ENCODE measurements around the gene EID3. TPM values are rescaled to one million over a fixed set of nuclear protein-coding genes. Genes with fewer than 3 reads are reported as not detected.

EID3 gene
- total and polyA plus RNA-seq, 2 experiments from 2014 or later, result 3.3 to 3.4 TPM

DNA sequence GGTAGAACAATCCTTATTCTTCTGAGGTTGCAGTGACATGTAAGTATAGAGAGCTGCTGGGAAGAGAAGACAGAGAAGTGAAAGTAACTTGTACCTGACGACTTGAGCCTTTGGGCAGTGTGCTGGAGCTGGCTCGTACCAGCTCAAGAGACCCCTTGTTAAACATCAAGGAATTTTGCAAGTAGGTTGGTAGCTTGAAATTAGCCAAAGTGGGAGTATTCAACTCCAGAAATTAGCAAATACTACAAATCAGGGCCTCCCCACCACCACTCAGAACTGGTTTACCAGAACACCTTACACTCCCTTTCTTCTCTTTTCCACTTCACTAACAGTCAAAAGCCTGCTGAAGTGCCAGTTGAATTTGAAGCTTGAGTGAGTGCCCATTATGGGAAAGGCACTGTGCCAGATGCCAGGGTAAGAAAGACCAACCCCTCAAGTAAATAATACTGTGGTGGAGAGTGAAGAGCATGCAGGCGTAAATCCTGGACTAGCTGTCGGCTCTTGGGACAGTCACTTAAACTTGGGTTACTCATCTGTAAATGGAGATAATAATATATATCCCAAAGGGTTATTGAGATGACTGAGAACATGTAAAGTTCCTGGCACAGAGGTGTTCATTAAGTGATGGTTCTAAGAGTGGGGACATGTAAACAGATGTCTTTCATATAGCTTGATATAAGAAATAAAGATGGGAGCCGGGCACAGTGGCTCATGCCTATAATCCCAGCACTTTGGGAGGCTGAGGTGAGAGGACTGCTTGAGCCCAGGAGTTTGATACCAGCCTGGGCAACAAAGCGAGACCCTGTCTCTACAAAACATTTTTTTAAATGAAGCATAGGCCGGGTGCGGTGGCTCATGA lies 27.0 kb upstream of the EID3 start (continued):
- TF ChIP-seq EZH2phosphoT487 (IDR thresholded peaks at IDR 0.05; ENCODE audit: unreplicated experiment), result no peak
- TF ChIP-seq EZH2 (IDR thresholded peaks at IDR 0.05; ENCODE audit: low read depth, unreplicated experiment), result no peak
- no peak for TF ChIP-seq POLR2AphosphoS5 (IDR thresholded peaks at IDR 0.05; ENCODE audit: low read depth)
- TF ChIP-seq, protein P1, sequence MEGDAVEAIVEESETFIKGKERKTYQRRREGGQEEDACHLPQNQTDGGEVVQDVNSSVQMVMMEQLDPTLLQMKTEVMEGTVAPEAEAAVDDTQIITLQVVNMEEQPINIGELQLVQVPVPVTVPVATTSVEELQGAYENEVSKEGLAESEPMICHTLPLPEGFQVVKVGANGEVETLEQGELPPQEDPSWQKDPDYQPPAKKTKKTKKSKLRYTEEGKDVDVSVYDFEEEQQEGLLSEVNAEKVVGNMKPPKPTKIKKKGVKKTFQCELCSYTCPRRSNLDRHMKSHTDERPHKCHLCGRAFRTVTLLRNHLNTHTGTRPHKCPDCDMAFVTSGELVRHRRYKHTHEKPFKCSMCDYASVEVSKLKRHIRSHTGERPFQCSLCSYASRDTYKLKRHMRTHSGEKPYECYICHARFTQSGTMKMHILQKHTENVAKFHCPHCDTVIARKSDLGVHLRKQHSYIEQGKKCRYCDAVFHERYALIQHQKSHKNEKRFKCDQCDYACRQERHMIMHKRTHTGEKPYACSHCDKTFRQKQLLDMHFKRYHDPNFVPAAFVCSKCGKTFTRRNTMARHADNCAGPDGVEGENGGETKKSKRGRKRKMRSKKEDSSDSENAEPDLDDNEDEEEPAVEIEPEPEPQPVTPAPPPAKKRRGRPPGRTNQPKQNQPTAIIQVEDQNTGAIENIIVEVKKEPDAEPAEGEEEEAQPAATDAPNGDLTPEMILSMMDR (conservative IDR thresholded peaks at IDR 0.05; ENCODE audit: low read depth in 2 of 2), result no peak
- TF ChIP-seq NANOG (IDR thresholded peaks at IDR 0.05; ENCODE audit: borderline replicate concordance), result no peak
- TF ChIP-seq STAT1 (IDR thresholded peaks at IDR 0.05; ENCODE audit: unreplicated experiment), result no peak
- TF ChIP-seq, protein P2, sequence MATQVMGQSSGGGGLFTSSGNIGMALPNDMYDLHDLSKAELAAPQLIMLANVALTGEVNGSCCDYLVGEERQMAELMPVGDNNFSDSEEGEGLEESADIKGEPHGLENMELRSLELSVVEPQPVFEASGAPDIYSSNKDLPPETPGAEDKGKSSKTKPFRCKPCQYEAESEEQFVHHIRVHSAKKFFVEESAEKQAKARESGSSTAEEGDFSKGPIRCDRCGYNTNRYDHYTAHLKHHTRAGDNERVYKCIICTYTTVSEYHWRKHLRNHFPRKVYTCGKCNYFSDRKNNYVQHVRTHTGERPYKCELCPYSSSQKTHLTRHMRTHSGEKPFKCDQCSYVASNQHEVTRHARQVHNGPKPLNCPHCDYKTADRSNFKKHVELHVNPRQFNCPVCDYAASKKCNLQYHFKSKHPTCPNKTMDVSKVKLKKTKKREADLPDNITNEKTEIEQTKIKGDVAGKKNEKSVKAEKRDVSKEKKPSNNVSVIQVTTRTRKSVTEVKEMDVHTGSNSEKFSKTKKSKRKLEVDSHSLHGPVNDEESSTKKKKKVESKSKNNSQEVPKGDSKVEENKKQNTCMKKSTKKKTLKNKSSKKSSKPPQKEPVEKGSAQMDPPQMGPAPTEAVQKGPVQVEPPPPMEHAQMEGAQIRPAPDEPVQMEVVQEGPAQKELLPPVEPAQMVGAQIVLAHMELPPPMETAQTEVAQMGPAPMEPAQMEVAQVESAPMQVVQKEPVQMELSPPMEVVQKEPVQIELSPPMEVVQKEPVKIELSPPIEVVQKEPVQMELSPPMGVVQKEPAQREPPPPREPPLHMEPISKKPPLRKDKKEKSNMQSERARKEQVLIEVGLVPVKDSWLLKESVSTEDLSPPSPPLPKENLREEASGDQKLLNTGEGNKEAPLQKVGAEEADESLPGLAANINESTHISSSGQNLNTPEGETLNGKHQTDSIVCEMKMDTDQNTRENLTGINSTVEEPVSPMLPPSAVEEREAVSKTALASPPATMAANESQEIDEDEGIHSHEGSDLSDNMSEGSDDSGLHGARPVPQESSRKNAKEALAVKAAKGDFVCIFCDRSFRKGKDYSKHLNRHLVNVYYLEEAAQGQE (IDR thresholded peaks at IDR 0.05; ENCODE audit: unreplicated experiment), result no peak
- TF ChIP-seq, protein P3, sequence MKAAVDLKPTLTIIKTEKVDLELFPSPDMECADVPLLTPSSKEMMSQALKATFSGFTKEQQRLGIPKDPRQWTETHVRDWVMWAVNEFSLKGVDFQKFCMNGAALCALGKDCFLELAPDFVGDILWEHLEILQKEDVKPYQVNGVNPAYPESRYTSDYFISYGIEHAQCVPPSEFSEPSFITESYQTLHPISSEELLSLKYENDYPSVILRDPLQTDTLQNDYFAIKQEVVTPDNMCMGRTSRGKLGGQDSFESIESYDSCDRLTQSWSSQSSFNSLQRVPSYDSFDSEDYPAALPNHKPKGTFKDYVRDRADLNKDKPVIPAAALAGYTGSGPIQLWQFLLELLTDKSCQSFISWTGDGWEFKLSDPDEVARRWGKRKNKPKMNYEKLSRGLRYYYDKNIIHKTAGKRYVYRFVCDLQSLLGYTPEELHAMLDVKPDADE (IDR thresholded peaks at IDR 0.05), result no peak

DNA sequence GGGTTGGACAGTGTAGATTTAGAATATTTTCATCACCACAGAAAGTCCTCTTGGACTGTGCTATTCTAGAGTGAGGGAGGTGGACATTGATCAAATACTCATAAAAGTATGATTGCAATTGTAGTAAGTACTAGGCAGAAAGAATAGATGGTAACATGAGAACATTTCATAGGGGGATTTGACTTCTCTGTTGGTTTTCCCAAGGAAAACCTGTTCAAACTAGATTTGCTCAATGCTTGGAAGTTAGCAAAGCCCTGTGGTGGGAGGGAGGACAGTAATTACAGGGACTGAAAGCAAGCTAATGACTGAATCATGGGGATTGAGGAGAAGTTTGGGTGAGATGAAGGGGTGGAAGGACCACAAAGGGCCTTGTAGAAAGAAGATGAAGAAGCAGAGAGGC lies 24.4 kb upstream of the EID3 start:
- Histone ChIP-seq H3F3A (replicated peaks; ENCODE audit: low read depth) (no peaks in the 10 kb centered on the region), H3K4me2 (no peak overlapping the region), H3K79me2 (replicated peaks; ENCODE audit: insufficient read depth) (no peaks in the 10 kb centered on the region), H4K20me1 (replicated peaks; ENCODE audit: insufficient read depth) (no peaks in the 10 kb centered on the region), H2AFZ (0 out of 2 replicates have a peak overlapping the region, but pooled peaks have one; percentile 18), H3K4me3 (no peak overlapping the region), H3K27ac (ENCODE audit: low read depth) (no peak overlapping the region), H3K36me3 (ENCODE audit: insufficient read depth) (no peaks in the 10 kb centered on the region), H3K4me1 (ENCODE audit: insufficient read depth) (no peaks in the 10 kb centered on the region; the same call in 1 of the 2 replicates), H3K9me2 (ENCODE audit: insufficient read depth) (no peaks in the 10 kb centered on the region), H3K27me3 (ENCODE audit: insufficient read depth) (no peaks in the 10 kb centered on the region)
- DNase-seq (ENCODE audit: low spot score) (no peak), ATAC-seq (no peak)
- peaks cover 4% of the 10 kb centered on the region for H3K4me1 Mint-ChIP-seq
- TF ChIP-seq EZH2 (IDR thresholded peaks at IDR 0.05; ENCODE audit: low read depth, unreplicated experiment) (no peak), NANOG (IDR thresholded peaks at IDR 0.05; ENCODE audit: borderline replicate concordance) (no peak), EZH2phosphoT487 (IDR thresholded peaks at IDR 0.05; ENCODE audit: unreplicated experiment) (no peak), JUNB (IDR thresholded peaks at IDR 0.05; ENCODE audit: unreplicated experiment) (no peak), POLR2AphosphoS5 (IDR thresholded peaks at IDR 0.05; ENCODE audit: low read depth) (no peak)
- TF ChIP-seq, protein P3 (IDR thresholded peaks at IDR 0.05), result no peak
- H3K4me3 Mint-ChIP-seq, result no peak overlapping the region
- H3K9me3 Mint-ChIP-seq, result no peaks in the 10 kb centered on the region
- no peak overlapping the region for H3K27ac Mint-ChIP-seq
- no peaks in the 10 kb centered on the region for H3K27me3 Mint-ChIP-seq (ENCODE audit: insufficient read depth, low read depth, poor library complexity)
- H3K36me3 Mint-ChIP-seq (ENCODE audit: low read depth), result no peaks in the 10 kb centered on the region

Data from GM23338 (cell line).